HL-60 (cell line): ENCODE results near the gene PIEZO1.

Experiments used
- GABPA ChIP-seq: IDR thresholded peaks from 2 replicates; pipeline ENCODE4 v1.6.1; 2012; ENCODE audit warnings: low read depth
- TF ChIP-seq, protein P1 (sequence below): IDR thresholded peaks from one replicate; pipeline ENCODE4 v1.5.1; 2011; ENCODE audit warnings: low read length, control low read depth, inconsistent platforms; ENCODE audit not compliant: insufficient read depth
- TF ChIP-seq, protein P2 (sequence below): IDR thresholded peaks from 2 replicates; pipeline ENCODE4 v1.6.1; 2012; ENCODE audit warnings: low read depth; ENCODE audit not compliant: insufficient replicate concordance

DNA sequence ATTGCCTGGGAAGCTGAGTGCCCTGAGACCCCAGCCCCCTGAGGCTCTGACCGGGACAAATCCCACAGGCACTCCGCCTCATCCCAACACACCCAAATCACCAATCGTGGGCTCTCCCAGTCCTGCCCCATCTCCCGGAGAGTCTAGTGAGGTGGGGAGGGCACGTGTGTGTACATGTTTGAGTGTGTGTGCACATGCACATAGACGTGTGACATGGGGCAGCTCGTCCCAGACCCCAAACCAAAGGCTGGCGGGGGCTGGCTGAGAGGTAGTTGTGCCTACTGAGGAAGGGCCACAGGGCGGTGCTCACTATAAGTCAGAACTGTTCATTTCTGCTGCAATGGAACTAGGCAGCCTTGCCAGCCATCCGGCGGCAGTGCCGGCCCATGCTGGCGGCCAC, 107.3 kb downstream of the PIEZO1 start:
- TF ChIP-seq, protein P1, sequence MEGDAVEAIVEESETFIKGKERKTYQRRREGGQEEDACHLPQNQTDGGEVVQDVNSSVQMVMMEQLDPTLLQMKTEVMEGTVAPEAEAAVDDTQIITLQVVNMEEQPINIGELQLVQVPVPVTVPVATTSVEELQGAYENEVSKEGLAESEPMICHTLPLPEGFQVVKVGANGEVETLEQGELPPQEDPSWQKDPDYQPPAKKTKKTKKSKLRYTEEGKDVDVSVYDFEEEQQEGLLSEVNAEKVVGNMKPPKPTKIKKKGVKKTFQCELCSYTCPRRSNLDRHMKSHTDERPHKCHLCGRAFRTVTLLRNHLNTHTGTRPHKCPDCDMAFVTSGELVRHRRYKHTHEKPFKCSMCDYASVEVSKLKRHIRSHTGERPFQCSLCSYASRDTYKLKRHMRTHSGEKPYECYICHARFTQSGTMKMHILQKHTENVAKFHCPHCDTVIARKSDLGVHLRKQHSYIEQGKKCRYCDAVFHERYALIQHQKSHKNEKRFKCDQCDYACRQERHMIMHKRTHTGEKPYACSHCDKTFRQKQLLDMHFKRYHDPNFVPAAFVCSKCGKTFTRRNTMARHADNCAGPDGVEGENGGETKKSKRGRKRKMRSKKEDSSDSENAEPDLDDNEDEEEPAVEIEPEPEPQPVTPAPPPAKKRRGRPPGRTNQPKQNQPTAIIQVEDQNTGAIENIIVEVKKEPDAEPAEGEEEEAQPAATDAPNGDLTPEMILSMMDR, result no peak
- no peak for TF ChIP-seq GABPA
- TF ChIP-seq, protein P2, sequence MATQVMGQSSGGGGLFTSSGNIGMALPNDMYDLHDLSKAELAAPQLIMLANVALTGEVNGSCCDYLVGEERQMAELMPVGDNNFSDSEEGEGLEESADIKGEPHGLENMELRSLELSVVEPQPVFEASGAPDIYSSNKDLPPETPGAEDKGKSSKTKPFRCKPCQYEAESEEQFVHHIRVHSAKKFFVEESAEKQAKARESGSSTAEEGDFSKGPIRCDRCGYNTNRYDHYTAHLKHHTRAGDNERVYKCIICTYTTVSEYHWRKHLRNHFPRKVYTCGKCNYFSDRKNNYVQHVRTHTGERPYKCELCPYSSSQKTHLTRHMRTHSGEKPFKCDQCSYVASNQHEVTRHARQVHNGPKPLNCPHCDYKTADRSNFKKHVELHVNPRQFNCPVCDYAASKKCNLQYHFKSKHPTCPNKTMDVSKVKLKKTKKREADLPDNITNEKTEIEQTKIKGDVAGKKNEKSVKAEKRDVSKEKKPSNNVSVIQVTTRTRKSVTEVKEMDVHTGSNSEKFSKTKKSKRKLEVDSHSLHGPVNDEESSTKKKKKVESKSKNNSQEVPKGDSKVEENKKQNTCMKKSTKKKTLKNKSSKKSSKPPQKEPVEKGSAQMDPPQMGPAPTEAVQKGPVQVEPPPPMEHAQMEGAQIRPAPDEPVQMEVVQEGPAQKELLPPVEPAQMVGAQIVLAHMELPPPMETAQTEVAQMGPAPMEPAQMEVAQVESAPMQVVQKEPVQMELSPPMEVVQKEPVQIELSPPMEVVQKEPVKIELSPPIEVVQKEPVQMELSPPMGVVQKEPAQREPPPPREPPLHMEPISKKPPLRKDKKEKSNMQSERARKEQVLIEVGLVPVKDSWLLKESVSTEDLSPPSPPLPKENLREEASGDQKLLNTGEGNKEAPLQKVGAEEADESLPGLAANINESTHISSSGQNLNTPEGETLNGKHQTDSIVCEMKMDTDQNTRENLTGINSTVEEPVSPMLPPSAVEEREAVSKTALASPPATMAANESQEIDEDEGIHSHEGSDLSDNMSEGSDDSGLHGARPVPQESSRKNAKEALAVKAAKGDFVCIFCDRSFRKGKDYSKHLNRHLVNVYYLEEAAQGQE, result no peak
